HG02981 (cell line): ENCODE results near the gene TMEM42.
"Not testable (repeated sequence)": the region's sequence is repeated elsewhere in the genome, so short reads cannot be mapped to it uniquely, and the experiment has no call there.

ENCODE experiments used
- ATAC-seq: cut with Tn5 transposase; IDR thresholded peaks from one replicate; pipeline ENCODE4 v1.9.1; 2021; ENCODE audit warnings: mild to moderate bottlenecking, moderate library complexity; ENCODE audit not compliant: unreplicated experiment

The TMEM42 gene

DNA sequence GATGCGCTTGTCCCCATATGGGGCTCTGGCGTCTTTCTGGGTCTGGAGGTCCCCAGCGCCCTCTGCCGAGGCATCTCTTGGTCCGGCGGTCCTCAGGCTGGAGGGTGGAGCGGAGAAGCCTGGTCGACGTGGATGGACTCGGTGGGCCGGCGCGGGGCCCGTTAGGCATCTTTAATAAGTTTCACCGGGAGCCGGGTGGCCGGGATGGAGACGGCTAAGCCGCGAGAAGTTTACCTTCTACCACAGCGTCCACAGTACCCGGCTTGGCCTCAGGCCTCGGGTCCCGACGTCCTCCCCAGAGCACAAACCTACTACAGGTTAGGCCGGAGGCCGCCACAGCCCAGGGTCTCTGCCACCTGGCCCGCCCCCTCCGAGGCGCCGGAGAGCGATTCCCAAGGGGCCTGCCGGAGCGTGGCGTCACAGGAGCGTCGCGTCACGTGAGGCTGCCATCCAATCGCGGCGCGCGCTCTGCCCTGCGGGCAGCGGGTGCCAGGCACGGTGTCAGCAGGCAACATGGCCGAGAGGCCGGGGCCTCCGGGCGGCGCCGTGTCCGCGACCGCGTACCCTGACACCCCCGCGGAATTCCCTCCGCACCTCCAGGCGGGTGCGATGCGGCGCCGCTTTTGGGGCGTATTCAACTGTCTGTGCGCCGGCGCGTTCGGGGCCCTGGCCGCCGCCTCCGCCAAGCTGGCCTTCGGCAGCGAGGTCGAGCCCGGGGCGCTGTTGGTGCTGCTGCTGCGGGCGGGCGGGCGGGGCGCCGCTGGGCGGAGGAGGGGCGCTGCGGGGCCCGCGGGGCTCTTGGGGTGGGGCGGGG lies at the start of gene TMEM42:
Gene TMEM42, plus strand, starts transcription at position 501 of the 814 bp plus-strand sequence. Its CDS starts 13 bp downstream, at position 514.
- peak; percentile 92 for ATAC-seq

DNA sequence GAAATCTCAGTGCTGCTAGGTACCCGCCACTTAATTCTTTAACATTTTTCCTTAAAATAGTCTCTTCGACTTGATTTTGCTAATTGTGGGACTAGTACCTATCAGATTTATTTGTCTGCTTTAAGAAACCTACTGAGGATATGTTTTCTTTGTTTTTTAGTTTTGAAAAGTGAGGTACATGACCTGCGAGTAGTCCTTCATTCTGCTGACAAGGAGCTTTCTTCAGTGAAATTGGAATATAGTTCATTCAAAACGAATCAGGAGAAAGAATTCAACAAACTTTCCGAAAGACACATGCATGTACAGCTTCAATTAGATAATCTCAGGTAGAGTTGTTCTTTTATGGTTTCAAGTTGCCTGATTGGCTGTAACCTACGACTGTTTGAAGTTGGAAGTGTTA lies 47.0 kb upstream of the TMEM42 start:
- ATAC-seq = no peak

DNA sequence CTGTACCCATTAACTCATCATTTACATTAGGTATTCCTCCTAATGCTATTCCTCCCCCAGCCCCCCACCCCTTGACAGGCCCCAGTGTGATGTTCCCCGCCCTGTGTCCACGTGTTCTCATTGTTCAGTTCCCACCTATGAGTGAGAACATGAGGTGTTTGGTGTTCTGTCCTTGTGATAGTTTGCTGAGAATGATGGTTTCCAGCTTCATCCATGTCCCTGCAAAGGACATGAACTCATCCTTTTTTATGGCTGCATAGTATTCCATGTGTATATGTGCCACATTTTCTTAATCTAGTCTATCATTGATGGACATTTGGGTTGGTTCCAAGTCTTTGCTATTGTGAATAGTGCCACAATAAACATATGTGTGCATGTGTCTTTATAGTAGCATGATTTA lies 45.4 kb upstream of the TMEM42 start:
- ATAC-seq = not testable (repeated sequence)

GRCh38 chr3:44821206-44821605 lies 40.5 kb upstream of the TMEM42 start:
- ATAC-seq = not testable (repeated sequence)

DNA sequence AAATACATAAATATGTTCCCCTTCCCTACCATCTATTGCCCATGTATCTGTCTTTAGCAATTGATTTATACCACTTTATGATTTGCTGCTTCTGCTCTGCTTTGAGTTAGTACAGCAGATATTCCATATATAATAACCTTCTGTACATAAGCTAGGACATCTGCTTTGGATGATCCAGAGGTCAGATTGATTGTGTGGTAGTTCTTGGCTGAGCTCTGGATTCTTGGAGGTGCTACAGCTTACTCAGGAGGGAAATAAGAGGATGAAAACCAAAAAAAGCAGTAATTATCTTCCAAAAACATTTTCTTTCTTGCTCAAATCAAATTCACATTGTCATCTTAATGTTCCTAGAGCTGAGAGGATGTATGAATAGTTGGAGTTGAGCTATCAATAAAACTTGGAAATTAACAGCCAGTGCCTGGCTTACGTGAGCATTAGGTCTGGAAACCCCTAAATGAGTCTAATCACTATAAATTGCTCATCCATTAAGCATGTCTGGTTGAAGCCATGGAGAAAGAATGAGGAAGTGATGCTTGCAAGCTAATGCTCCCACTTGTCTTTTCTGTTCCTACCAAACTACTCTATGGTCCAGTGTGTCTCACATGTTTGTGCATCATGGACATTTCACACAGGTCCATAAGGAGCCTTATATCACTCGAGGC lies 36.3 kb upstream of the TMEM42 start:
- ATAC-seq = peak; percentile 51

DNA sequence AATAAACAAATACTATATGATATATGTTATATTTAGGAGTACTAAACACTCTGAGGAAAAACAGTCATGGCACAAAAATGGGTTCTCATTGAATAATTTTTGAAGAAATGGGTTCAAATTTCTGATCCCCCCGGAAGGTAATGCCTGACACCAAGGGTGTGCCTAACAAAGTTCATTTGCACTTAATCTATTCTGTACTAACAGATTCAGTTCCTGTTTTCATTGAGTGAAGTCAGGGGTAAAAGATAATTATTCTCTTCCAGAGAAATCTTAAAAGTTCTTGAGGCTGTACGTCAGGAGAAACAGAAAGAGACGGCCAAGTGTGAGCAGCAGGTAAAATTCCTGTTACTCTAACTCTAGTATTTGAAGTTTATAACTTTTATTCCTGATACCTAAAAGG lies 34.5 kb upstream of the TMEM42 start:
- no peak for ATAC-seq

DNA sequence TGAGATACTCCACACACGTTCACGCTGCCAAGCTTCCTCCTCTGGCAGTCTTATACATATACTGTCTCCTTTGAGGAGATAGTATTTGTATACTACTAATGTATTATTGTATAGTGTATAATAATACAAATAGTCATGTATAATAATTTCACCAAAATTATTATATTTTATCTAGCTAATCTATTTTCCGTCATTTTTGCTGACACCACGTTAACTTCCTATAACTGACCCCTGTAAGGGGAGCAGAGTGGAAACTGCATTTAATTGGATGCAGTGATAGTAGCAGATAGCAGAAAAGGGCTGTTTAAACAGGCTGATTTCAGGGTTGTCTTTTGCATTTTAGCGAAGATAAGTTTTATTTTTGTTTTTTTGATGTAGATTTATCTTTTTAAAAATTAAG lies 30.5 kb upstream of the TMEM42 start:
- no peak for ATAC-seq

GRCh38 chr3:44832032-44832431 lies 29.7 kb upstream of the TMEM42 start:
- ATAC-seq = no peak

DNA sequence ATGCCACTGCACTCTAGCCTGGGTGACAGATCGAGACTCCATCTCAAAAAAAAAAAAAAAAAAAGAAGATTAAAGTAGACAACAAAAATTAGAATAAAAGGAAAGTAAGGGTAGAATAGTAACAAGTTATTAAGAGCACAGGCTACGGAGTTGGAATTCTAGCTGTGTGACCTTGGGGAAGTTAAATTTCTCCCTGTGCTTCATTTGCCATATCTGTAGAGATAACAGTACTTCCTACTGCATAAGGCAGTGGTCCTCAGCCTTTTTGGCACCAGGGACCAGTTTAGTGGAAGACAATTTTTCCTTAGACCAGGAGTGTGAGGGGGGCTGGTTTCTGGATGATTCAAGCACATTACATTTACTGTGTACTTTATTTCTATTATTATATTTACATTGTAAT lies 28.7 kb upstream of the TMEM42 start:
- ATAC-seq = no peak

DNA sequence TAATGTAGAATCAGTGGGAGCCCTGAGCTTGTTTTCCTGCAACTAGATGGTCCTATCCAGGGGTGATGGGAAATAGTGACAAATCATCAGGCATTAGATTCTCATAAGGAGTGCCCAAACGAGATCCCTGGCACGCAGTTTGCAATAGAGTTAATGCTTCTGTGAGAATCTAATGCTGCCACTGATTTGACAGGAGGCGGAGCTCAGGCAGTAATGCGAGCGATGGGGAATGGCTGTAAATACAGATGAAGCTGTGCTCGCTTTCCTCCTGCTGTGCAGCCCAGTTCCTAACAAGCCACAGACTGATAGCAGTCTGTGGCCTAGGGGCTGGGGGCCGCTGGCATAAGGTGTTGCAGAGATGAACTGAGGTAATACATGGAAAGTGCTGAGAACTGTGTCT lies 28.3 kb upstream of the TMEM42 start:
- no peak for ATAC-seq

- ATAC-seq = no peak
These were observed 26.0 kb upstream of the TMEM42 start for GRCh38 chr3:44835684-44836083.

- no peak for ATAC-seq
These were observed 19.3 kb upstream of the TMEM42 start for GRCh38 chr3:44842376-44842775.

DNA sequence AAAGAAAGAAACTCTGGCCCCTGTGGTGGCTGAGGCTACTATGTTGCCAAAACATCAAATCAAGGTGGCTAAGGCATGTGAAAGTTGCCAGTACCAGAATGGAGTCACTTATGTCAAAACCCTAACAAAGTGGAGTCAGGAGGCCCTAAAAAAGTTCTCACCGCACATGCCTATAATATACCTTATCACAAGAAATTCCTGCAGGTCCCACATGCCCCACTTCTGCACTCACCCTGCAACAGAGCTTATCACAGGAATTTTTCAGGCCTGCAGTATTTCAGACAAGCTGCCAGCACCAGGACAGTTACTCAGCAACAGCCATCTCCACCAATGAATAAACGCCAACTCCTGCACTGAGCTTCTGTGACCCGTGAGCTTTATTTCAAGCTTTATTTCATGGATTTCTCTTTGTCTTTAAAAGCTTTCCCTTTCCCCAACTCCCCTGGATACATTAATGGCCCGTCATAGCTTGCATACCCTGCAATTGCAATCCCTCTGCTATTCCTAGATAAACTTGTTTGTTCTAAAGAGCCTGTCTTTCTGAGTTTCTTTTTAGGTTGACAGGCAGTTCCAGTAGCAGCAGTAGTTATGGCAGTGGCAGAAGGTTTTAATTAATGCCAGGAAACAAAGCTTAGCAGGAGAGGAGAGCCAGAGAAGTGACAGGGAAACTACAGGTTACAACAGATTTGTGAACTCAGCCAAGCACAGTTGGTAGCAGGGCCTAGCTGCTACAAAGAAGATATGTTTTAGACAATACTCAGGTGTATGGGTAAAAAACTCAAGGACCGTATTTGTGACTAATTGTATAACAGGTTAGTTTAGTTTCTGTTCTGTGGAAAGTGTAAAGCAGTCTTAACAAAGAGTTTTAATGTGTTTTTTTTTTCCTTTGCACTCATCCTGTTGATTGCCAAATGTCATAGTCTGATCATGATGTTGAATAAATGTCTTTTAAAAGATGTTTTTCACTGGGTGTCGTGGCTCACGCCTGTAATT lies 15.9 kb upstream of the TMEM42 start:
- ATAC-seq = no peak

DNA sequence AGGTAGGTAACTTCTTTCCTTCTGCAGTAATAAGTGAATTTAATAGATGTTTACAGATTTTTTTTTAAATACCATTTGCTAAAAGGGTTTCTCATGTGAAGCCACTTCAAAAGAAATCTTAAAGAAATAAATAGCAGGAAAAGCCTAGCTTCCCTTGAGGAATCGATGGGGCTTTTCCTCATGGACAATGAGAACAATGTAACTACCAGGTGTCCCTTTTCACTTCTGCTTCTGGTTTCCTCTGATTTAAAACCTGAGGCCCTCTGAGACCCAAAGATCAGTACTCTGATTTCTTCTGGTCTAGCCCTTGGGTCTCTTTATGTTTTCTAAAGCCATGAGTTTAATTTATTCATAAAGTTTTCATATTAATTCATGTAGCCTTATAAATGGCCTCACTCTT lies 13.1 kb upstream of the TMEM42 start:
- no peak for ATAC-seq

- not testable (repeated sequence) for ATAC-seq
These were observed 5.0 kb upstream of the TMEM42 start for GRCh38 chr3:44856663-44857062.

DNA sequence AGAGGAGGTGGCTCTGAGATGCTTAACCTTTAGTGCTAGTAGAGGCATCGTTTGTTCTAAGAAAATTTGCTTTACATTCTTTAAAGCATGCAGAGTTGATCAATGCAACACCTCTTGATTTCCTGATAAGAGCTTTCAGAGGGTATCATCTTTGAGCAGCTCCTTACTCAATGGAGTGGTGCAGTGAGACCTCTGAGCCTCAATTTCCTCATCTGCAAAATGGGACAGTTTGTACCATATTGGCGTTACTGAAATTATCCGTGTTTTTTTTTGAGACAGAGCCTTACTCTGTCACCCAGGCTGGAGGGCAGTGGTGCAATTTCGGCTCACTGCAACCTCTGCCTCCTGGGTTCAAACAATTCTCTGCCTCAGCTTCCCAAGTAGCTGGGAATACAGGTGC lies 1.6 kb upstream of the TMEM42 start:
- ATAC-seq = no peak

DNA sequence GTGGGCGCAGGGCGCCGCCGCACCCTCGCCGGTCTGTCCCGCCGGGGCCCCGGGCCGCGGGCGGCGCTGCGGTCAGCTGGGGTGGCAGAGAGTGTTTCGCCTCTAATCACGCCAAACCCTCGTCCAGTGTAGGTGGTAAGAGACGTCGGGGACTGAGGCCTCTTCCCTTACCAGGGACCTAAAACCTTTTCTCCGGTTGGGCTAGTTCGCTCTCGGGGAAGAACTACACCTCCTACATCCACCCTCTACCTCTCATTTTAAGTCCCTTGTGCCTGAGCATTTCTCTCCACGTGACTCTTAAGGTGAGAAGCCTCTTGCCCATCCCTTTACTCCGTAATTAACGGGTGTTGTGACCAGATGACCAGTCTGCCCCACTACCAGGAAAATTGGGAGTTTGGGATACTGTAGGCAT lies 520 bp downstream of the TMEM42 start:
- ATAC-seq = peak; percentile 23

DNA sequence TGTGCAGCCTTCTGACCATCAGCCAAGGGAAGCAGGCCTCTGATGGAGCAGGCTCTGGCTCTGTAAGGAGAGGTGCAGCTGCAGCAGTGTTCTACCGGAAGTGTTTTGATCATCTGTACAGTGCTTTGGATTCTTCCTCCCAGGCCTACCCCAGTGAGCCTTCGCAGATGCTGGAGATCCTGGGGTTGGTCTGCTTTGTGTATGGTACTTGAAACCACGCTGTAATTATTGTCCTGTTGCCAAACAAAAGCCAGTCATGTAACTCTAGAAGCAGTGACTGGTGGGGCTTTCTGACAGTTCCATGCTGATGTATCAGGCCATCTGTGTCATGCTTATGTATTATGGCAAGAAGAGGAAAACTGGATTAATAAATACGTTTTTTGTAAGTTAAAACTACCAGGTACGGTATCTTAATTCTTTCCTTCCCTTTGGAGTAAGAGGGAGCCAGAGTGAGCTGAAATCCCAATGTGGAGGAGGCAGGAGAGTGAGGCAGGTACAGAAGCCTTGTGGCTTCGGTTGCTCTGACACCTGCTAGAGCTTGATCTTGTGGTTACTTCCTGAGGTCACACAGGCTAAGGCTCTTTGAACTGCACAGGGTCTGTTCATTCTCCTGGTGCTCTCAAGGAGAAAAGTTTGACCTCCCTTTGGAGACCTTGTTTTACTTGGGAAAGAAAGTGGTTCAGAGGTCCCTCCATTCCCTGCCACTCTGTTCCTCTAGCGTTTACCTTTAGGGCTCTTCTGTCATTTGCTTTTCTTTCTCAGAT lies 3.7 kb downstream of the TMEM42 start:
- no peak for ATAC-seq

GRCh38 chr3:44867421-44868111 lies 5.9 kb downstream of the TMEM42 start:
- ATAC-seq = no peak
